ENCODE measurements around the gene CC2D2B.
A peak's percentile ranks its signal among the peaks of the same experiment; 100 is the strongest.
"Not testable (repeated sequence)": the region's sequence is repeated elsewhere in the genome, so short reads cannot be mapped to it uniquely, and the experiment has no call there.

CC2D2B gene

GRCh38 chr10:95907456-95908253 lies at the start of gene CC2D2B:
Gene CC2D2B, plus strand, starts transcription at chr10:95907975. Its CDS starts 3,349 bp downstream, at chr10:95911324.
- DNase-seq (ENCODE audit: low spot score): peak; percentile 89

GRCh38 chr10:95860166-95860940 lies 47.4 kb upstream of the CC2D2B start:
- peak; percentile 9 for DNase-seq (ENCODE audit: low spot score)

GRCh38 chr10:95861386-95861785 lies 46.4 kb upstream of the CC2D2B start:
- no peak for DNase-seq (ENCODE audit: low spot score)

- DNase-seq (ENCODE audit: low spot score): peak; percentile 42
Measured at GRCh38 chr10:95864906-95865813, 42.6 kb upstream of the CC2D2B start.

GRCh38 chr10:95865814-95866466 lies 41.8 kb upstream of the CC2D2B start:
- DNase-seq (ENCODE audit: low spot score): no peak

GRCh38 chr10:95866467-95866842 lies 41.3 kb upstream of the CC2D2B start:
- no peak for DNase-seq (ENCODE audit: low spot score)

GRCh38 chr10:95867866-95868265 lies 39.9 kb upstream of the CC2D2B start:
- no peak for DNase-seq (ENCODE audit: low spot score)

GRCh38 chr10:95872158-95872711 lies 35.5 kb upstream of the CC2D2B start:
- no peak for DNase-seq (ENCODE audit: low spot score)

GRCh38 chr10:95873139-95873538 lies 34.6 kb upstream of the CC2D2B start:
- no peak for DNase-seq (ENCODE audit: low spot score)

GRCh38 chr10:95873651-95874050 lies 34.1 kb upstream of the CC2D2B start:
- no peak for DNase-seq (ENCODE audit: low spot score)

- not testable (repeated sequence) for DNase-seq (ENCODE audit: low spot score)
Measured at GRCh38 chr10:95874783-95875182, 33.0 kb upstream of the CC2D2B start.

GRCh38 chr10:95876756-95877155 lies 31.0 kb upstream of the CC2D2B start:
- DNase-seq (ENCODE audit: low spot score): no peak

- DNase-seq (ENCODE audit: low spot score): no peak
Measured at GRCh38 chr10:95877881-95878280, 29.9 kb upstream of the CC2D2B start.

- DNase-seq (ENCODE audit: low spot score): no peak
Measured at GRCh38 chr10:95880704-95881103, 27.1 kb upstream of the CC2D2B start.

GRCh38 chr10:95881316-95881715 lies 26.5 kb upstream of the CC2D2B start:
- DNase-seq (ENCODE audit: low spot score): no peak

- no peak for DNase-seq (ENCODE audit: low spot score)
Measured at GRCh38 chr10:95889830-95890229, 17.9 kb upstream of the CC2D2B start.

GRCh38 chr10:95896071-95896850 lies 11.5 kb upstream of the CC2D2B start:
- no peak for DNase-seq (ENCODE audit: low spot score)

GRCh38 chr10:95905897-95906580 lies 1.7 kb upstream of the CC2D2B start:
- DNase-seq (ENCODE audit: low spot score): not testable (repeated sequence)

GRCh38 chr10:95906677-95907455 lies 909 bp upstream of the CC2D2B start:
- peak; percentile 72 for DNase-seq (ENCODE audit: low spot score)
